Measurements from ENCODE around the gene TPK1. TPM values are rescaled to one million over a fixed set of nuclear protein-coding genes. Genes with fewer than 3 reads are reported as not detected.

Gene TPK1
- polyA plus RNA-seq, 1 of the 3 experiments (the other 2 are of a cell fraction) = 3.3 TPM

DNA sequence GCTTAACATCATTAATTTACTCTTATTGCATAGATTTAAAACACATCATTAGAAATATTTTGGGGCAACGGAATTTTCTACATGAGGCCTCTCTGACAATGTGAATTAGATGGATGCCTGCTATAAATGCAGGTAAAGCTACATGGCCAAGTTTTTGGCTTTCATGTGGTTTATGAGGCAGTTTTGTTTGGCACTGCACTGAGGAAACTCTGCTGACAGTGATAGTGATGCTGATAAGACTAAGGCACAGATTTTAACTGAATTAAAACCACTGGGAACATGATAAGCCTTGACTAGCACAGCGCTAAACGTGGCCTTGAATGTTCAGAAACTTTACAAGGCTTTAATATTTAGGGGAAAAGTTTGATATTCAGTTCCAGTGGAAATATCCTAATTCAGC, 318.1 kb downstream of the TPK1 start (continued):
- TF ChIP-seq, protein P1, sequence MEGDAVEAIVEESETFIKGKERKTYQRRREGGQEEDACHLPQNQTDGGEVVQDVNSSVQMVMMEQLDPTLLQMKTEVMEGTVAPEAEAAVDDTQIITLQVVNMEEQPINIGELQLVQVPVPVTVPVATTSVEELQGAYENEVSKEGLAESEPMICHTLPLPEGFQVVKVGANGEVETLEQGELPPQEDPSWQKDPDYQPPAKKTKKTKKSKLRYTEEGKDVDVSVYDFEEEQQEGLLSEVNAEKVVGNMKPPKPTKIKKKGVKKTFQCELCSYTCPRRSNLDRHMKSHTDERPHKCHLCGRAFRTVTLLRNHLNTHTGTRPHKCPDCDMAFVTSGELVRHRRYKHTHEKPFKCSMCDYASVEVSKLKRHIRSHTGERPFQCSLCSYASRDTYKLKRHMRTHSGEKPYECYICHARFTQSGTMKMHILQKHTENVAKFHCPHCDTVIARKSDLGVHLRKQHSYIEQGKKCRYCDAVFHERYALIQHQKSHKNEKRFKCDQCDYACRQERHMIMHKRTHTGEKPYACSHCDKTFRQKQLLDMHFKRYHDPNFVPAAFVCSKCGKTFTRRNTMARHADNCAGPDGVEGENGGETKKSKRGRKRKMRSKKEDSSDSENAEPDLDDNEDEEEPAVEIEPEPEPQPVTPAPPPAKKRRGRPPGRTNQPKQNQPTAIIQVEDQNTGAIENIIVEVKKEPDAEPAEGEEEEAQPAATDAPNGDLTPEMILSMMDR (IDR thresholded peaks at IDR 0.05) = no peak
- TF ChIP-seq EZH2phosphoT487 (IDR thresholded peaks at IDR 0.05; ENCODE audit: borderline replicate concordance, low read depth) (no peak), NFIC (IDR thresholded peaks at IDR 0.05; ENCODE audit: borderline replicate concordance) (no peak)

DNA sequence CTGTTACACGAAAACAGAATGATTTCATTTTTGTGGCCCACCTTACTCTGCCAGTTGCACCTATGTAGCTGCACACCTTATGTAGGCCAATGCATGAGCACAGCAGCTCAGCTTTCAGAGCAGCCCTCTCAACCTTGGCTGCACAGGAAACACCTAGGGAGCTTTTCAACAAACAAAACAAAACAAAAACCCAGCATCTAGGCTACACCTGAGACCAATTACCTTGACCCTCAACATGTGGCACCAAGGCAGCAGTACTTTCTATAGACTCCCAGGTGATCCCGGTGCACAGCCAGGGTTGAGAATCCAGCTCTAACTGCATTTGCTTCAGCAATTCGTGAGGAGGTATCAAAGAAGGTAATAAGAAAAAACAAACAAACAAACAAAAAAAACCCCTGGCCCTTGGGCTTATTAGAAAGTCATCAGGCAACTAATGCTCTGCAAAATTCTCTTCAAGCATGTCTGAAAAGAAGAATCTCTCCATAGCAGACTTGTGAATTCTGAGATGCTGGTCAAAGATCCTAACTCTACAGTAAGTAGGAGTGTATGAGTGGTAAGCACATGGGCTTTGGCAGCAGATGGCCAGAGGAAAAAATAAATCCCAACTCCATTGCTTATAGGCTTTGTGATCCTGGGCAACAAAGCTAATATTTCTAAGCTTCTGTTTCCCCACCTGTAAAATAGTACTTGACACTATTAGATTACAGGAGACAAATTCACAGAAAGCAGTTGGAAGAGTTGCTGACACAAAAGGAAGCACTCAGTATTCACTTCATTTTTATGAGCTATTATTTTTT, 318.9 kb downstream of the TPK1 start:
- ChIA-PET CTCF (interaction anchor here (1.6 kb wide), 1 partner anchor 18 kb away, joined by 5 read pairs; no protein-coding TSS in a partner anchor), POLR2A (no interaction called here)
- DNase-seq = no peak

More for the DNA sequence above, 318.9 kb downstream of the TPK1 start:
- H3K79me2 ChIP-seq (ENCODE audit: insufficient read depth) = no peaks in the 10 kb centered on the region
- TF ChIP-seq FOXM1 (IDR thresholded peaks at IDR 0.05; ENCODE audit: low read depth) (no peak), ELF1 (IDR thresholded peaks at IDR 0.05) (no peak), RAD21 (IDR thresholded peaks at IDR 0.05; ENCODE audit: low read length) (no peak), TCF12 (IDR thresholded peaks at IDR 0.05) (no peak), NFIC (IDR thresholded peaks at IDR 0.05; ENCODE audit: borderline replicate concordance) (no peak), GATA2 (CRISPR knock-in tag; IDR thresholded peaks at IDR 0.05) (no peak)
- TF ChIP-seq, protein P2, sequence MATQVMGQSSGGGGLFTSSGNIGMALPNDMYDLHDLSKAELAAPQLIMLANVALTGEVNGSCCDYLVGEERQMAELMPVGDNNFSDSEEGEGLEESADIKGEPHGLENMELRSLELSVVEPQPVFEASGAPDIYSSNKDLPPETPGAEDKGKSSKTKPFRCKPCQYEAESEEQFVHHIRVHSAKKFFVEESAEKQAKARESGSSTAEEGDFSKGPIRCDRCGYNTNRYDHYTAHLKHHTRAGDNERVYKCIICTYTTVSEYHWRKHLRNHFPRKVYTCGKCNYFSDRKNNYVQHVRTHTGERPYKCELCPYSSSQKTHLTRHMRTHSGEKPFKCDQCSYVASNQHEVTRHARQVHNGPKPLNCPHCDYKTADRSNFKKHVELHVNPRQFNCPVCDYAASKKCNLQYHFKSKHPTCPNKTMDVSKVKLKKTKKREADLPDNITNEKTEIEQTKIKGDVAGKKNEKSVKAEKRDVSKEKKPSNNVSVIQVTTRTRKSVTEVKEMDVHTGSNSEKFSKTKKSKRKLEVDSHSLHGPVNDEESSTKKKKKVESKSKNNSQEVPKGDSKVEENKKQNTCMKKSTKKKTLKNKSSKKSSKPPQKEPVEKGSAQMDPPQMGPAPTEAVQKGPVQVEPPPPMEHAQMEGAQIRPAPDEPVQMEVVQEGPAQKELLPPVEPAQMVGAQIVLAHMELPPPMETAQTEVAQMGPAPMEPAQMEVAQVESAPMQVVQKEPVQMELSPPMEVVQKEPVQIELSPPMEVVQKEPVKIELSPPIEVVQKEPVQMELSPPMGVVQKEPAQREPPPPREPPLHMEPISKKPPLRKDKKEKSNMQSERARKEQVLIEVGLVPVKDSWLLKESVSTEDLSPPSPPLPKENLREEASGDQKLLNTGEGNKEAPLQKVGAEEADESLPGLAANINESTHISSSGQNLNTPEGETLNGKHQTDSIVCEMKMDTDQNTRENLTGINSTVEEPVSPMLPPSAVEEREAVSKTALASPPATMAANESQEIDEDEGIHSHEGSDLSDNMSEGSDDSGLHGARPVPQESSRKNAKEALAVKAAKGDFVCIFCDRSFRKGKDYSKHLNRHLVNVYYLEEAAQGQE (IDR thresholded peaks at IDR 0.05; ENCODE audit: low read depth, low read length) = no peak
- TF ChIP-seq, protein P3, sequence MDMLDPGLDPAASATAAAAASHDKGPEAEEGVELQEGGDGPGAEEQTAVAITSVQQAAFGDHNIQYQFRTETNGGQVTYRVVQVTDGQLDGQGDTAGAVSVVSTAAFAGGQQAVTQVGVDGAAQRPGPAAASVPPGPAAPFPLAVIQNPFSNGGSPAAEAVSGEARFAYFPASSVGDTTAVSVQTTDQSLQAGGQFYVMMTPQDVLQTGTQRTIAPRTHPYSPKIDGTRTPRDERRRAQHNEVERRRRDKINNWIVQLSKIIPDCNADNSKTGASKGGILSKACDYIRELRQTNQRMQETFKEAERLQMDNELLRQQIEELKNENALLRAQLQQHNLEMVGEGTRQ (IDR thresholded peaks at IDR 0.05; ENCODE audit: borderline replicate concordance, low read depth, low read length) = no peak
- no peaks in the 10 kb centered on the region for H4K20me1 ChIP-seq (ENCODE audit: insufficient read depth)
- no peak overlapping the region for H3K27ac ChIP-seq (ENCODE audit: low read depth in 2 of 2, low read length in 1 of 2)
- no peaks in the 10 kb centered on the region for H3K9me2 ChIP-seq
- no peak overlapping the region for H3K4me2 ChIP-seq
- no peak overlapping the region for H3K4me3 ChIP-seq (ENCODE audit: low read depth in 2 of 2, low read length in 1 of 2)
- H3K27me3 ChIP-seq (ENCODE audit: insufficient read depth) = no peaks in the 10 kb centered on the region
- H3K9ac ChIP-seq = no peak overlapping the region
- no peak overlapping the region for H2AFZ ChIP-seq (ENCODE audit: low read depth)
- under 1% methylated on average over 3 of the region's 3 CpGs for WGBS (ENCODE audit: low lambda C conversion rate)
- H3K4me1 ChIP-seq (ENCODE audit: control insufficient read depth in 1 of 2, insufficient read depth in 2 of 2, low read depth in 1 of 2, low read length in 1 of 2) = no peaks in the 10 kb centered on the region
- no peaks in the 10 kb centered on the region for H3K9me3 ChIP-seq
- H3F3A ChIP-seq (replicated peaks; ENCODE audit: insufficient read depth) = no peaks in the 10 kb centered on the region
- H3K36me3 ChIP-seq (replicated peaks in 1 of 2; ENCODE audit: control insufficient read depth in 1 of 2, insufficient read depth in 2 of 2, low read length in 1 of 2) = no peaks in the 10 kb centered on the region
